ENCODE results near the gene CTPS2.

The CTPS2 gene

DNA sequence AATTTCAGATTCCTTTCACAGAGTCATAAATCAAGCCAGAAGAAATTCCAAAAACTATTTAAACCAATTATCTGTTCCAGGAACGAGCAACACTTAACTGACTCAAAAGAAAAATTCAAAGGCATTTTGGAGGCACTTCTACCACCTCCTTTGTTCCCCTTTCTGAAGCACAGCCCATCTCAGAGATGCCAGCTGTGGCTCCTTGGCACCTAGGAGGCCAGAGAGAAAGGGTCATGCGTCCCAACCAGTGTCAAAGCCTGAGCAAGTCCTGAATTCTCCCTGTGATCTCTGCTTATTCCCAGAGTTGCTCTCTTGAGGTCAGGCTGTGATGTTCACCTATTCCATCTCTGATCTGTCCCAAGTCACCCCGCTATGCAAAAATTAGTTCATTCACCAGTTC is 167.5 kb downstream of the CTPS2 start:
- DNase-seq, result no peak
